HG03060 (cell line): ENCODE measurements around the gene NUP62.

Experiments
- ATAC-seq: cut with Tn5 transposase; IDR thresholded peaks from one replicate; pipeline ENCODE4 v1.9.1; 2021; ENCODE audit warnings: low read depth, moderate number of reproducible peaks; ENCODE audit not compliant: unreplicated experiment

The NUP62 gene

GRCh38 chr19:49871349-49871985, 57.8 kb downstream of the NUP62 start:
- ATAC-seq, result no peak

GRCh38 chr19:49870309-49870901, 58.9 kb downstream of the NUP62 start:
- no peak for ATAC-seq

- ATAC-seq, result peak; percentile 78
Measured at GRCh38 chr19:49869484-49870308, 59.6 kb downstream of the NUP62 start.

- ATAC-seq, result peak; percentile 5
Measured at GRCh38 chr19:49869009-49869483, 60.3 kb downstream of the NUP62 start.

GRCh38 chr19:49866933-49867782, 62.1 kb downstream of the NUP62 start, which contains the start of gene PNKP:
Gene PNKP, minus strand, starts transcription at chr19:49867576. Its CDS starts 372 bp downstream, at chr19:49867204.
- ATAC-seq, result no peak

GRCh38 chr19:49864890-49865289, 64.4 kb downstream of the NUP62 start:
- no peak for ATAC-seq

- no peak for ATAC-seq
Measured at GRCh38 chr19:49863935-49864320, 65.4 kb downstream of the NUP62 start.

GRCh38 chr19:49863254-49863934, 65.9 kb downstream of the NUP62 start:
- ATAC-seq, result no peak

GRCh38 chr19:49862391-49863253, 66.7 kb downstream of the NUP62 start:
- no peak for ATAC-seq

- no peak for ATAC-seq
Measured at GRCh38 chr19:49861541-49862378, 67.5 kb downstream of the NUP62 start.

- no peak for ATAC-seq
Measured at GRCh38 chr19:49861107-49861506, 68.2 kb downstream of the NUP62 start.

GRCh38 chr19:49860336-49861102, 68.8 kb downstream of the NUP62 start:
- no peak for ATAC-seq

GRCh38 chr19:49859682-49860335, 69.5 kb downstream of the NUP62 start:
- ATAC-seq, result no peak

- no peak for ATAC-seq
Measured at GRCh38 chr19:49858088-49858985, 71.0 kb downstream of the NUP62 start.

GRCh38 chr19:49857838-49858087, 71.5 kb downstream of the NUP62 start:
- ATAC-seq, result no peak
